ENCODE data around the gene TLCD3B. TPM values are rescaled to one million over a fixed set of nuclear protein-coding genes. Genes with fewer than 3 reads are reported as not detected.

TLCD3B gene
- total and polyA plus RNA-seq, 9 of the 15 experiments (the other 6 are each of a cell fraction or from before 2014, with no cell fraction given) = 0.10 to 0.52 (median 0.23) TPM; not detected in 4

- peak; percentile 83 for TF ChIP-seq ZBTB40 (IDR thresholded peaks at IDR 0.05)
- no peak for TF ChIP-seq ZBTB40 (CRISPR knock-in tag; IDR thresholded peaks at IDR 0.05)
- peak; percentile 89 for TF ChIP-seq MYC (IDR thresholded peaks at IDR 0.05; ENCODE audit: low read depth, low read length)
- TF ChIP-seq MYC (CRISPR knock-in tag; IDR thresholded peaks at IDR 0.05; ENCODE audit: borderline replicate concordance, low read depth) = peak; percentile 87; the same call in 1 of the 2 replicates
- TF ChIP-seq ETV1 (tag; conservative IDR thresholded peaks at IDR 0.05; ENCODE audit: low read depth) = peak; percentile 95
- TF ChIP-seq, protein P1, sequence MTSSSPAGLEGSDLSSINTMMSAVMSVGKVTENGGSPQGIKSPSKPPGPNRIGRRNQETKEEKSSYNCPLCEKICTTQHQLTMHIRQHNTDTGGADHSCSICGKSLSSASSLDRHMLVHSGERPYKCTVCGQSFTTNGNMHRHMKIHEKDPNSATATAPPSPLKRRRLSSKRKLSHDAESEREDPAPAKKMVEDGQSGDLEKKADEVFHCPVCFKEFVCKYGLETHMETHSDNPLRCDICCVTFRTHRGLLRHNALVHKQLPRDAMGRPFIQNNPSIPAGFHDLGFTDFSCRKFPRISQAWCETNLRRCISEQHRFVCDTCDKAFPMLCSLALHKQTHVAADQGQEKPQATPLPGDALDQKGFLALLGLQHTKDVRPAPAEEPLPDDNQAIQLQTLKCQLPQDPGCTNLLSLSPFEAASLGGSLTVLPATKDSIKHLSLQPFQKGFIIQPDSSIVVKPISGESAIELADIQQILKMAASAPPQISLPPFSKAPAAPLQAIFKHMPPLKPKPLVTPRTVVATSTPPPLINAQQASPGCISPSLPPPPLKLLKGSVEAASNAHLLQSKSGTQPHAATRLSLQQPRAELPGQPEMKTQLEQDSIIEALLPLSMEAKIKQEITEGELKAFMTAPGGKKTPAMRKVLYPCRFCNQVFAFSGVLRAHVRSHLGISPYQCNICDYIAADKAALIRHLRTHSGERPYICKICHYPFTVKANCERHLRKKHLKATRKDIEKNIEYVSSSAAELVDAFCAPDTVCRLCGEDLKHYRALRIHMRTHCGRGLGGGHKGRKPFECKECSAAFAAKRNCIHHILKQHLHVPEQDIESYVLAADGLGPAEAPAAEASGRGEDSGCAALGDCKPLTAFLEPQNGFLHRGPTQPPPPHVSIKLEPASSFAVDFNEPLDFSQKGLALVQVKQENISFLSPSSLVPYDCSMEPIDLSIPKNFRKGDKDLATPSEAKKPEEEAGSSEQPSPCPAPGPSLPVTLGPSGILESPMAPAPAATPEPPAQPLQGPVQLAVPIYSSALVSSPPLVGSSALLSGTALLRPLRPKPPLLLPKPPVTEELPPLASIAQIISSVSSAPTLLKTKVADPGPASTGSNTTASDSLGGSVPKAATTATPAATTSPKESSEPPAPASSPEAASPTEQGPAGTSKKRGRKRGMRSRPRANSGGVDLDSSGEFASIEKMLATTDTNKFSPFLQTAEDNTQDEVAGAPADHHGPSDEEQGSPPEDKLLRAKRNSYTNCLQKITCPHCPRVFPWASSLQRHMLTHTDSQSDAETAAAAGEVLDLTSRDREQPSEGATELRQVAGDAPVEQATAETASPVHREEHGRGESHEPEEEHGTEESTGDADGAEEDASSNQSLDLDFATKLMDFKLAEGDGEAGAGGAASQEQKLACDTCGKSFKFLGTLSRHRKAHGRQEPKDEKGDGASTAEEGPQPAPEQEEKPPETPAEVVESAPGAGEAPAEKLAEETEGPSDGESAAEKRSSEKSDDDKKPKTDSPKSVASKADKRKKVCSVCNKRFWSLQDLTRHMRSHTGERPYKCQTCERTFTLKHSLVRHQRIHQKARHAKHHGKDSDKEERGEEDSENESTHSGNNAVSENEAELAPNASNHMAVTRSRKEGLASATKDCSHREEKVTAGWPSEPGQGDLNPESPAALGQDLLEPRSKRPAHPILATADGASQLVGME (CRISPR knock-in tag; IDR thresholded peaks at IDR 0.05) = peak; percentile 80
- TF ChIP-seq, protein P2, sequence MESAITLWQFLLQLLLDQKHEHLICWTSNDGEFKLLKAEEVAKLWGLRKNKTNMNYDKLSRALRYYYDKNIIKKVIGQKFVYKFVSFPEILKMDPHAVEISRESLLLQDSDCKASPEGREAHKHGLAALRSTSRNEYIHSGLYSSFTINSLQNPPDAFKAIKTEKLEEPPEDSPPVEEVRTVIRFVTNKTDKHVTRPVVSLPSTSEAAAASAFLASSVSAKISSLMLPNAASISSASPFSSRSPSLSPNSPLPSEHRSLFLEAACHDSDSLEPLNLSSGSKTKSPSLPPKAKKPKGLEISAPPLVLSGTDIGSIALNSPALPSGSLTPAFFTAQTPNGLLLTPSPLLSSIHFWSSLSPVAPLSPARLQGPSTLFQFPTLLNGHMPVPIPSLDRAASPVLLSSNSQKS (CRISPR knock-in tag; IDR thresholded peaks at IDR 0.05) = no peak
- no peak for TF ChIP-seq ZNF232 (CRISPR knock-in tag; IDR thresholded peaks at IDR 0.05)
- no peak for TF ChIP-seq ZNF121 (CRISPR knock-in tag; conservative IDR thresholded peaks at IDR 0.05)
- peak; percentile 73; the same call in 1 of the 2 replicates for TF ChIP-seq ZNF24 (IDR thresholded peaks at IDR 0.05)
Measured at GRCh38 chr16:30065102-30065942, 34.3 kb upstream of the TLCD3B start, which contains the start of gene ALDOA (continued).

Data from K562 (cell line).